ENCODE data around the gene TRMU. TPM values are rescaled to one million over a fixed set of nuclear protein-coding genes. Genes with fewer than 3 reads are reported as not detected.

Gene TRMU
- total RNA-seq, 1 donor: 26.0 TPM

DNA sequence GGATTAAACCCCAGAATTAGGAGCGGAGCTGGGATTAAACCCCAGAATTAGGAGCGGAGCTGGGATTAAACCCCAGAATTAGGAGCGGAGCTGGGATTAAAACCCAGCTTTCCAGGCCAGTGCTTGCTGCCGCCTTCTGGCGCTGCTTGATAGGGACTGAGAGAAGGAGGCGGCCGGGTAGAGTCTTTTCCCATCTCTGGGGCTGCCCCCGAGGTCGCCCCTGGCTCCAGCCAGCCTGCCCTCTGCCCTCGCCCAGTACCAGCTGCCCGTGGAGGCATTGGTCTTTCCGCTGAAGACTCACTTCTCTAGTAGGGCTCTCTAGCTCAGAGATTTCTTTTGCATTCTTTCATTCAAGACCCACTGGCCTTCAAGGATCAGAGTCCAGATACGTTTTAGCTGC lies 5.2 kb downstream of the TRMU start:
- Histone ChIP-seq H3K27me3 (ENCODE audit: insufficient read depth, low read length) (no peaks in the 10 kb centered on the region), H3K4me1 (ENCODE audit: insufficient read depth, low read length) (peaks cover 9% of the 10 kb centered on the region), H3K9me3 (ENCODE audit: low read depth, low read length) (no peaks in the 10 kb centered on the region), H3K4me3 (ENCODE audit: low read length) (no peak overlapping the region)

GRCh38 chr22:46346680-46347405 lies 11.3 kb downstream of the TRMU start:
- H3K9me3 ChIP-seq (ENCODE audit: low read depth, low read length): no peaks in the 10 kb centered on the region
- H3K4me1 ChIP-seq (ENCODE audit: insufficient read depth, low read length): no peaks in the 10 kb centered on the region
- H3K27me3 ChIP-seq (ENCODE audit: insufficient read depth, low read length): no peaks in the 10 kb centered on the region
- H3K4me3 ChIP-seq (ENCODE audit: low read length): no peak overlapping the region

- Histone ChIP-seq H3K4me3 (ENCODE audit: low read length) (no peak overlapping the region), H3K27me3 (ENCODE audit: insufficient read depth, low read length) (no peaks in the 10 kb centered on the region), H3K9me3 (ENCODE audit: low read depth, low read length) (no peaks in the 10 kb centered on the region), H3K4me1 (ENCODE audit: insufficient read depth, low read length) (no peaks in the 10 kb centered on the region)
Observed at GRCh38 chr22:46347646-46348045, 12.1 kb downstream of the TRMU start.

GRCh38 chr22:46348099-46348695 lies 12.7 kb downstream of the TRMU start:
- H3K4me3 ChIP-seq (ENCODE audit: low read length): no peak overlapping the region
- no peaks in the 10 kb centered on the region for H3K27me3 ChIP-seq (ENCODE audit: insufficient read depth, low read length)
- no peaks in the 10 kb centered on the region for H3K4me1 ChIP-seq (ENCODE audit: insufficient read depth, low read length)
- H3K9me3 ChIP-seq (ENCODE audit: low read depth, low read length): no peaks in the 10 kb centered on the region

DNA sequence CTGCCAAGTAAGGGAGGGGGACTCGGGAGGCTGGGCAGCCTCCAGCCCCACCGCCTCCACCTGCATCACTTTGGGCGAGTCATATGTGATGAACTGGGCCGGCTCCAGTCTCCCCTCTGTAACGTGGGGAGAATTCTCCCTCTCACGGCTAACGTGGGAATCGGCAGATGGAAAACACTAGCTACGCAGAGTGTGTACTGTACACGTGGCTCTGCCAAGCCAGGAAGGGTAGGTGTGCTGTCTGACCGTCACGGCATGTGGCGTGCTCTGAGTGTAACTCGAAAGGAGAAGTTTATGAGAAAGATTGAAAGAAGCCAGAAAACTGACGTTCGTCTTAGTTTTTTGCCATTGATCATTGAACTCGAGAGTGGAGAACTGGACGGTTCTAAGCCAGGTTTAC lies 13.7 kb downstream of the TRMU start:
- Histone ChIP-seq H3K4me1 (ENCODE audit: insufficient read depth, low read length) (no peaks in the 10 kb centered on the region), H3K9me3 (ENCODE audit: low read depth, low read length) (no peaks in the 10 kb centered on the region), H3K4me3 (ENCODE audit: low read length) (no peak overlapping the region), H3K27me3 (ENCODE audit: insufficient read depth, low read length) (no peaks in the 10 kb centered on the region)

- no peaks in the 10 kb centered on the region for H3K27me3 ChIP-seq (ENCODE audit: insufficient read depth, low read length)
- no peak overlapping the region for H3K4me3 ChIP-seq (ENCODE audit: low read length)
- H3K9me3 ChIP-seq (ENCODE audit: low read depth, low read length): no peaks in the 10 kb centered on the region
- H3K4me1 ChIP-seq (ENCODE audit: insufficient read depth, low read length): no peaks in the 10 kb centered on the region
Observed at GRCh38 chr22:46349681-46350080, 14.2 kb downstream of the TRMU start.

- no peaks in the 10 kb centered on the region for H3K9me3 ChIP-seq (ENCODE audit: low read depth, low read length)
- H3K27me3 ChIP-seq (ENCODE audit: insufficient read depth, low read length): no peaks in the 10 kb centered on the region
- H3K4me1 ChIP-seq (ENCODE audit: insufficient read depth, low read length): no peaks in the 10 kb centered on the region
- no peak overlapping the region for H3K4me3 ChIP-seq (ENCODE audit: low read length)
Observed at GRCh38 chr22:46350121-46350520, 14.6 kb downstream of the TRMU start.

DNA sequence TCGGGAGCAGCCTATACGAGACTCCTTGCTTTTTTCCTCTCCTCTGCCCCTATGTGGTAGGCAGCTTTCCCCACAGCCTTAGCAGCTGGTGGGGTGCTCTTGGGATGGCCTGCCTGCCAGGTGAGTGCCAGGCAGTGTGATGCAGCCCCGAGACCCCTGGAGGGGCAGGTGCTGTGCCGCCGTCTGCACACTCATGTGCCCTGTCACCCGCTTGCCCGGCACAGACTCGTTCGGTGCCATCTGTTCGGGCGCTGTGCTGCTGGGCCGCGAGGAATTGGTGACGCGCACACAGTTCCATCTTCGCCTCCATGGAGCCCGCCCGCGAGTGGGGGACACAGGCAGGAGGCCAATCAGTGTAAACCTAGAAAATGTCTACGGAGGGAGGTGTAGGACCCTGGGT lies 15.1 kb downstream of the TRMU start:
- H3K9me3 ChIP-seq (ENCODE audit: low read depth, low read length): no peaks in the 10 kb centered on the region
- no peak overlapping the region for H3K4me3 ChIP-seq (ENCODE audit: low read length)
- H3K4me1 ChIP-seq (ENCODE audit: insufficient read depth, low read length): no peaks in the 10 kb centered on the region
- H3K27me3 ChIP-seq (ENCODE audit: insufficient read depth, low read length): no peaks in the 10 kb centered on the region

- Histone ChIP-seq H3K4me3 (ENCODE audit: low read length) (no peak overlapping the region), H3K27me3 (ENCODE audit: insufficient read depth, low read length) (no peaks in the 10 kb centered on the region), H3K9me3 (ENCODE audit: low read depth, low read length) (no peaks in the 10 kb centered on the region), H3K4me1 (ENCODE audit: insufficient read depth, low read length) (no peaks in the 10 kb centered on the region)
Observed at GRCh38 chr22:46351131-46351735, 15.7 kb downstream of the TRMU start.

DNA sequence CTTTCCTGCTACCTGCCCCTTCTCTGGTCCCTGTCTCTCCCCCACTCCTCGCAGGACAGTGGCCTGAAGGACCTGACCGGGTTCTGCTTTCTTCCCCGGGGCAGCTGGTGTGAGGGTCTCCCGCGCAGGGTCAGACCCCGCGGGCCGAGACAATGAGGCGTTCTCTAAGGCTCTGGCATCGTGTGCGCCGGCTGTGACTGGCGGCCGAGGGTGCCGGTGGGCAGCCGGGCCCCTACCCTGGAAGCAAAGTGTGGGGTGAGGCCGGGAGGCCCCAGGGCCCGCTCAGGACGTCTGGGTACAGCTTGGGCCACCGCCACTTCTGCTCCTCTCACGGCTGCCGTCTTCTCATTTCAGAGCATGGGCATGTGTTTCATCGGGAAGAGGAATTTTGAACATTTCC lies 16.3 kb downstream of the TRMU start:
- Histone ChIP-seq H3K9me3 (ENCODE audit: low read depth, low read length) (no peaks in the 10 kb centered on the region), H3K27me3 (ENCODE audit: insufficient read depth, low read length) (no peaks in the 10 kb centered on the region), H3K4me1 (ENCODE audit: insufficient read depth, low read length) (no peaks in the 10 kb centered on the region), H3K4me3 (ENCODE audit: low read length) (no peak overlapping the region)

GRCh38 chr22:46352276-46352675 lies 16.8 kb downstream of the TRMU start:
- Histone ChIP-seq H3K27me3 (ENCODE audit: insufficient read depth, low read length) (no peaks in the 10 kb centered on the region), H3K4me3 (ENCODE audit: low read length) (no peak overlapping the region)

GRCh38 chr22:46352691-46353386 lies 17.3 kb downstream of the TRMU start:
- Histone ChIP-seq H3K9me3 (ENCODE audit: low read depth, low read length) (no peaks in the 10 kb centered on the region), H3K27me3 (ENCODE audit: insufficient read depth, low read length) (no peaks in the 10 kb centered on the region), H3K4me3 (ENCODE audit: low read length) (no peak overlapping the region), H3K4me1 (ENCODE audit: insufficient read depth, low read length) (no peaks in the 10 kb centered on the region)

More at GRCh38 chr22:46352276-46352675, 16.8 kb downstream of the TRMU start:
- no peaks in the 10 kb centered on the region for H3K4me1 ChIP-seq (ENCODE audit: insufficient read depth, low read length)
- H3K9me3 ChIP-seq (ENCODE audit: low read depth, low read length): no peaks in the 10 kb centered on the region

- Histone ChIP-seq H3K9me3 (ENCODE audit: low read depth, low read length) (no peaks in the 10 kb centered on the region), H3K4me1 (ENCODE audit: insufficient read depth, low read length) (no peaks in the 10 kb centered on the region), H3K27me3 (ENCODE audit: insufficient read depth, low read length) (no peaks in the 10 kb centered on the region)
Observed at GRCh38 chr22:46353483-46354105, 18.1 kb downstream of the TRMU start.

GRCh38 chr22:46354176-46354992 lies 18.9 kb downstream of the TRMU start:
- H3K4me1 ChIP-seq (ENCODE audit: insufficient read depth, low read length): no peaks in the 10 kb centered on the region
- H3K4me3 ChIP-seq (ENCODE audit: low read length): no peak overlapping the region
- H3K9me3 ChIP-seq (ENCODE audit: low read depth, low read length): no peaks in the 10 kb centered on the region
- H3K27me3 ChIP-seq (ENCODE audit: insufficient read depth, low read length): no peaks in the 10 kb centered on the region

More at GRCh38 chr22:46353483-46354105, 18.1 kb downstream of the TRMU start:
- H3K4me3 ChIP-seq (ENCODE audit: low read length): no peak overlapping the region
